H1 (cell line): Measurements from ENCODE around the gene AKTIP. TPM values are rescaled to one million over a fixed set of nuclear protein-coding genes. Genes with fewer than 3 reads are reported as not detected.
A peak's percentile ranks its signal among the peaks of the same experiment; 100 is the strongest.

Experiments
- ATF2 ChIP-seq: IDR thresholded peaks from 2 replicates; pipeline ENCODE4 v1.6.1; 2012; ENCODE audit warnings: low read length, inconsistent platforms
- CREB1 ChIP-seq: IDR thresholded peaks from 2 replicates; pipeline ENCODE4 v1.6.1; 2012; ENCODE audit warnings: inconsistent platforms
- CTCF ChIP-seq, 3 experiments: IDR thresholded peaks; 1 replicate in 2 of 3; 2 replicates in 1 of 3; pipeline versions ENCODE4 v1.5.1 to v1.6.1; 2011; ENCODE audit warnings: low read length in 3 of 3, mild to moderate bottlenecking in 3 of 3, inconsistent platforms in 2 of 3, low read depth in 1 of 3, moderate library complexity in 1 of 3; ENCODE audit not compliant: insufficient read depth in 1 of 3; ENCODE audit errors: control extremely low read depth in 1 of 3
- E2F6 ChIP-seq: IDR thresholded peaks from 2 replicates; pipeline ENCODE4 v1.6.1; 2012; ENCODE audit warnings: inconsistent platforms
- EP300 ChIP-seq, 2 experiments: IDR thresholded peaks; 1 replicate in 1 of 2; 2 replicates in 1 of 2; pipeline ENCODE4 v1.6.1; 2011 to 2012; ENCODE audit warnings: low read depth in 2 of 2, low read length in 2 of 2, mild to moderate bottlenecking in 2 of 2, borderline replicate concordance in 1 of 2, inconsistent platforms in 1 of 2, moderate library complexity in 1 of 2
- EZH2 ChIP-seq: fragments of 200-600 bp; sonication (generic); IDR thresholded peaks from 2 replicates; pipeline ENCODE4 v1.7.1; 2012; ENCODE audit warnings: low read depth, mild to moderate bottlenecking, moderate library complexity, low read length, inconsistent platforms; ENCODE audit not compliant: severe bottlenecking
- GABPA ChIP-seq: IDR thresholded peaks from 2 replicates; pipeline ENCODE4 v1.6.1; 2011; ENCODE audit warnings: mild to moderate bottlenecking, low read length, moderate library complexity, borderline replicate concordance; ENCODE audit not compliant: insufficient read depth
- HDAC6 ChIP-seq: IDR thresholded peaks from one replicate; pipeline ENCODE4 v1.7.1; 2012; ENCODE audit warnings: low read depth, mild to moderate bottlenecking, inconsistent platforms, low read length, moderate library complexity
- MAFK ChIP-seq: IDR thresholded peaks from 2 replicates; pipeline ENCODE4 v1.6.1; 2012; ENCODE audit warnings: low read depth, mild to moderate bottlenecking, improper control_type of control experiment, low read length
- NANOG ChIP-seq: IDR thresholded peaks from 2 replicates; pipeline ENCODE4 v1.6.1; 2011; ENCODE audit warnings: low read length, low read depth, mild to moderate bottlenecking, inconsistent platforms; ENCODE audit not compliant: insufficient read depth, poor library complexity, severe bottlenecking
- POLR2AphosphoS5 ChIP-seq: IDR thresholded peaks from 2 replicates; pipeline ENCODE4 v1.6.1; 2011; ENCODE audit warnings: low read depth, low read length
- RAD21 ChIP-seq, 2 experiments: IDR thresholded peaks in 1 of 2; conservative IDR thresholded peaks in 1 of 2; 2 replicates each; pipeline ENCODE4 v1.6.1; 2011; ENCODE audit warnings: low read depth in 2 of 2, low read length in 2 of 2, improper control_type of control experiment in 1 of 2, inconsistent platforms in 1 of 2, mild to moderate bottlenecking in 1 of 2, moderate library complexity in 1 of 2
- SIX5 ChIP-seq: IDR thresholded peaks from 2 replicates; pipeline ENCODE4 v1.6.1; 2011; ENCODE audit warnings: mild to moderate bottlenecking, low read depth, low read length
- SP1 ChIP-seq: IDR thresholded peaks from 2 replicates; pipeline ENCODE4 v1.6.1; 2011; ENCODE audit warnings: low read depth, low read length
- SRF ChIP-seq: IDR thresholded peaks from 2 replicates; pipeline ENCODE4 v1.6.1; 2011; ENCODE audit warnings: mild to moderate bottlenecking, low read depth, low read length, moderate library complexity
- TCF12 ChIP-seq: IDR thresholded peaks from 2 replicates; pipeline ENCODE4 v1.6.1; 2011; ENCODE audit warnings: low read depth, mild to moderate bottlenecking, low read length
- USF2 ChIP-seq: IDR thresholded peaks from 2 replicates; pipeline ENCODE4 v1.6.1; 2011; ENCODE audit warnings: low read length, improper control_type of control experiment
- ZNF274 ChIP-seq: IDR thresholded peaks from 2 replicates; pipeline ENCODE4 v1.7.0; 2012; ENCODE audit warnings: low read length, borderline replicate concordance; ENCODE audit errors: extremely low read depth
- polyA plus RNA-seq, 7 experiments: library from polyadenylated mRNA; depleted of rRNA in 3 of 7; stranded (reverse) in 5 of 7; unstranded in 2 of 7; fragments of >200 nt in 5 of 7; fragments of 200-250 nt in 2 of 7; gene quantifications; 1 replicate in 5 of 7; 2 replicates in 1 of 7; 4 replicates in 1 of 7; pipeline versions ENCODE4 v1.2.1 to v1.2.3, GENCODE V29; 2011 to 2013; ENCODE audit warnings: missing spikeins in 2 of 7, mixed read lengths in 2 of 7
- total RNA-seq: library from RNA; stranded (reverse); fragmentation: NEBNext Ultra II Directional; extraction: Animal tissue kit (Norgen Biotek cat#: 25700); gene quantifications from 2 replicates; pipeline ENCODE4 v1.2.1, GENCODE V29; 2021

Gene AKTIP
- total and polyA plus RNA-seq, 2 of the 8 experiments (the other 6 are each of a cell fraction or from before 2014, with no cell fraction given) = 15.0 to 15.6 TPM

- peak; percentile 85; the same call in 1 of the 2 replicates for TF ChIP-seq GABPA
- TF ChIP-seq CREB1 = peak; percentile 77
- no peak for TF ChIP-seq NANOG
- no peak for TF ChIP-seq EP300 (IDR thresholded peaks at IDR 0.05; ENCODE audit: borderline replicate concordance in 1 of 2, low read depth in 2 of 2, low read length in 2 of 2)
- TF ChIP-seq TCF12 = no peak
- no peak for TF ChIP-seq SIX5
- TF ChIP-seq RAD21 (IDR thresholded peaks at IDR 0.05 in 1 of 2, conservative IDR thresholded peaks at IDR 0.05 in 1 of 2; ENCODE audit: low read depth in 2 of 2, low read length in 2 of 2) = no peak
- no peak for TF ChIP-seq CTCF (IDR thresholded peaks at IDR 0.05; ENCODE audit: control extremely low read depth in 1 of 3, insufficient read depth in 1 of 3, low read depth in 1 of 3, low read length in 3 of 3)
- peak; percentile 63 for TF ChIP-seq POLR2AphosphoS5
- no peak for TF ChIP-seq ATF2
- TF ChIP-seq SP1 = peak; percentile 88
- no peak for TF ChIP-seq ZNF274
- TF ChIP-seq MAFK = no peak
- TF ChIP-seq HDAC6 = no peak
- no peak for TF ChIP-seq SRF
- no peak for TF ChIP-seq E2F6
- TF ChIP-seq EZH2 = no peak
- no peak for TF ChIP-seq USF2
Measured at GRCh38 chr16:53503270-53503923, 388 bp upstream of the AKTIP start (continued).
